HG03432 (cell line): ENCODE results near the gene ORM1.

Experiments used
- ATAC-seq: cut with Tn5 transposase; IDR thresholded peaks from one replicate; pipeline ENCODE4 v1.9.1; 2021; ENCODE audit warnings: mild to moderate bottlenecking, moderate library complexity; ENCODE audit not compliant: unreplicated experiment

ORM1 gene

GRCh38 chr9:114287001-114287762, 35.7 kb upstream of the ORM1 start:
- no peak for ATAC-seq

- ATAC-seq = no peak
Measured at GRCh38 chr9:114287763-114288192, 35.1 kb upstream of the ORM1 start.

GRCh38 chr9:114288193-114289091, 34.5 kb upstream of the ORM1 start:
- ATAC-seq = no peak

- no peak for ATAC-seq
Measured at GRCh38 chr9:114289106-114289505, 33.8 kb upstream of the ORM1 start.

GRCh38 chr9:114289571-114290481, 33.1 kb upstream of the ORM1 start:
- ATAC-seq = no peak

- ATAC-seq = no peak
Measured at GRCh38 chr9:114290561-114290986, 32.3 kb upstream of the ORM1 start.

GRCh38 chr9:114291064-114291474, 31.8 kb upstream of the ORM1 start:
- ATAC-seq = no peak

GRCh38 chr9:114291886-114292590, 30.9 kb upstream of the ORM1 start:
- no peak for ATAC-seq

- ATAC-seq = no peak
Measured at GRCh38 chr9:114294664-114295063, 28.2 kb upstream of the ORM1 start.

GRCh38 chr9:114296338-114296737, 26.6 kb upstream of the ORM1 start:
- no peak for ATAC-seq

GRCh38 chr9:114299286-114300152, 23.4 kb upstream of the ORM1 start:
- no peak for ATAC-seq

- no peak for ATAC-seq
Measured at GRCh38 chr9:114300153-114300845, 22.6 kb upstream of the ORM1 start.

GRCh38 chr9:114300846-114301797, 21.8 kb upstream of the ORM1 start:
- ATAC-seq = no peak

- ATAC-seq = no peak
Measured at GRCh38 chr9:114301798-114302565, 20.9 kb upstream of the ORM1 start.

GRCh38 chr9:114302727-114303126, 20.2 kb upstream of the ORM1 start:
- no peak for ATAC-seq

GRCh38 chr9:114303571-114303970, 19.3 kb upstream of the ORM1 start:
- no peak for ATAC-seq

- no peak for ATAC-seq
Measured at GRCh38 chr9:114303977-114304376, 18.9 kb upstream of the ORM1 start.
